ENCODE measurements around the gene AP4B1. TPM values are rescaled to one million over a fixed set of nuclear protein-coding genes. Genes with fewer than 3 reads are reported as not detected.

Gene AP4B1
- 178 and 192 TPM in 2 replicates for polyA plus RNA-seq
- polyA minus RNA-seq: 48.3 and 49.7 TPM in 2 replicates

DNA sequence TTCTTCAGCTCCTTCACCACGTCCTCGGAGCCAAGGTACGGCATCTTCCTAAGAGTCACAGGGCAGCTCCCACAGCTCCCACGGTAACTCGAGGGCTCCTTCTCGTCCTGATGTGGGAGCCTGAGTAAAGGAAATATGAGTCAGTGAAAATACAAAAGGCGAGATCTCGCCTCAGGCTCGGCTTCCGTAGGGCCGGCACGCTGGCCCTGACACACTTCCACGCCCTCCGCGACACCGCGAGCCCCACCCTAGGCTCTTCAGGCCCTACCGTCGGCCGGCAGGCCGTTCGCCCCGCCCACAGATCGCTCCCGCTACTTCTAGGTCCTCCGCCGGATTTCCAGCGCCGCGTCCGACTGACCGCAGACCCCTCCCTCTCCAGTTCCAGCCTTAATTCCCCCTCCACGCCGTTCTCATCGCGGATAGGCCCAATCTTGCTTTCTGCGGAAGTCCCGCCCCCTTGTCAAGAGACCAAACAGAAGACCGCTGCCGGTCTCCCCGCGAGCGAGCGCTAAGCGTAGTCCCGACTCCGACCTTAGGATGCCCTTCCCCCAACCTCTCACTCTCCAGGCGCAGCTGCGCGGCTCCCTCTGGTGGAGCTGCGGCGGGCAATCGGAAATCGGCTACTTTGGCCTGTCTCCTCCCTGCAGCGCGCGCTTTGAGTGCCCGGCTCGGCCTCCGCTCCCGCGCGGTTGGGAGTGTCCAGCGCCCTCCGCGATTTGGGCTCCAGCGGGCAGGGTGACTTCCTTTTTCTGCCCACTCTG lies at the start of gene AP4B1, which contains the start of gene DCLRE1B:
AP4B1 (minus strand) TSS at position 126 of the 761 bp plus-strand sequence; CDS start at position 44, 82 bp downstream.
DCLRE1B (plus strand) TSS at position 653 of the 761 bp plus-strand sequence. CDS start 261 bp downstream, outside the sequence.
- TF ChIP-seq EZH2 (IDR thresholded peaks at IDR 0.05; ENCODE audit: borderline replicate concordance, insufficient read depth, low read length, poor library complexity, severe bottlenecking) (no peak), MXI1 (conservative IDR thresholded peaks at IDR 0.05; ENCODE audit: poor library complexity, severe bottlenecking) (peak; percentile 84), TAF1 (IDR thresholded peaks at IDR 0.05; ENCODE audit: low read depth) (peak; percentile 61), SMC3 (conservative IDR thresholded peaks at IDR 0.05; ENCODE audit: poor library complexity) (peak; percentile 76), EP300 (conservative IDR thresholded peaks at IDR 0.05; ENCODE audit: poor library complexity, severe bottlenecking) (peak; percentile 82), RAD21 (conservative IDR thresholded peaks at IDR 0.05) (peak; percentile 72), POLR2AphosphoS5 (IDR thresholded peaks at IDR 0.05) (peak; percentile 78)
- TF ChIP-seq, protein P1, sequence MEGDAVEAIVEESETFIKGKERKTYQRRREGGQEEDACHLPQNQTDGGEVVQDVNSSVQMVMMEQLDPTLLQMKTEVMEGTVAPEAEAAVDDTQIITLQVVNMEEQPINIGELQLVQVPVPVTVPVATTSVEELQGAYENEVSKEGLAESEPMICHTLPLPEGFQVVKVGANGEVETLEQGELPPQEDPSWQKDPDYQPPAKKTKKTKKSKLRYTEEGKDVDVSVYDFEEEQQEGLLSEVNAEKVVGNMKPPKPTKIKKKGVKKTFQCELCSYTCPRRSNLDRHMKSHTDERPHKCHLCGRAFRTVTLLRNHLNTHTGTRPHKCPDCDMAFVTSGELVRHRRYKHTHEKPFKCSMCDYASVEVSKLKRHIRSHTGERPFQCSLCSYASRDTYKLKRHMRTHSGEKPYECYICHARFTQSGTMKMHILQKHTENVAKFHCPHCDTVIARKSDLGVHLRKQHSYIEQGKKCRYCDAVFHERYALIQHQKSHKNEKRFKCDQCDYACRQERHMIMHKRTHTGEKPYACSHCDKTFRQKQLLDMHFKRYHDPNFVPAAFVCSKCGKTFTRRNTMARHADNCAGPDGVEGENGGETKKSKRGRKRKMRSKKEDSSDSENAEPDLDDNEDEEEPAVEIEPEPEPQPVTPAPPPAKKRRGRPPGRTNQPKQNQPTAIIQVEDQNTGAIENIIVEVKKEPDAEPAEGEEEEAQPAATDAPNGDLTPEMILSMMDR (IDR thresholded peaks at IDR 0.05; ENCODE audit: poor library complexity, severe bottlenecking): peak; percentile 80
- TF ChIP-seq, protein P2, sequence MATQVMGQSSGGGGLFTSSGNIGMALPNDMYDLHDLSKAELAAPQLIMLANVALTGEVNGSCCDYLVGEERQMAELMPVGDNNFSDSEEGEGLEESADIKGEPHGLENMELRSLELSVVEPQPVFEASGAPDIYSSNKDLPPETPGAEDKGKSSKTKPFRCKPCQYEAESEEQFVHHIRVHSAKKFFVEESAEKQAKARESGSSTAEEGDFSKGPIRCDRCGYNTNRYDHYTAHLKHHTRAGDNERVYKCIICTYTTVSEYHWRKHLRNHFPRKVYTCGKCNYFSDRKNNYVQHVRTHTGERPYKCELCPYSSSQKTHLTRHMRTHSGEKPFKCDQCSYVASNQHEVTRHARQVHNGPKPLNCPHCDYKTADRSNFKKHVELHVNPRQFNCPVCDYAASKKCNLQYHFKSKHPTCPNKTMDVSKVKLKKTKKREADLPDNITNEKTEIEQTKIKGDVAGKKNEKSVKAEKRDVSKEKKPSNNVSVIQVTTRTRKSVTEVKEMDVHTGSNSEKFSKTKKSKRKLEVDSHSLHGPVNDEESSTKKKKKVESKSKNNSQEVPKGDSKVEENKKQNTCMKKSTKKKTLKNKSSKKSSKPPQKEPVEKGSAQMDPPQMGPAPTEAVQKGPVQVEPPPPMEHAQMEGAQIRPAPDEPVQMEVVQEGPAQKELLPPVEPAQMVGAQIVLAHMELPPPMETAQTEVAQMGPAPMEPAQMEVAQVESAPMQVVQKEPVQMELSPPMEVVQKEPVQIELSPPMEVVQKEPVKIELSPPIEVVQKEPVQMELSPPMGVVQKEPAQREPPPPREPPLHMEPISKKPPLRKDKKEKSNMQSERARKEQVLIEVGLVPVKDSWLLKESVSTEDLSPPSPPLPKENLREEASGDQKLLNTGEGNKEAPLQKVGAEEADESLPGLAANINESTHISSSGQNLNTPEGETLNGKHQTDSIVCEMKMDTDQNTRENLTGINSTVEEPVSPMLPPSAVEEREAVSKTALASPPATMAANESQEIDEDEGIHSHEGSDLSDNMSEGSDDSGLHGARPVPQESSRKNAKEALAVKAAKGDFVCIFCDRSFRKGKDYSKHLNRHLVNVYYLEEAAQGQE (IDR thresholded peaks at IDR 0.05; ENCODE audit: borderline replicate concordance): peak; percentile 33
- H3K9ac ChIP-seq (ENCODE audit: low read length): peak within 1 kb of the TSS; percentile 90
- H3F3A ChIP-seq (ENCODE audit: insufficient read depth, low read length, poor library complexity, severe bottlenecking): peaks cover 6% of the 10 kb centered on the region
- H3K9me2 ChIP-seq (ENCODE audit: insufficient read depth, low read length): no peaks in the 10 kb centered on the region
- peaks cover 13% of the 10 kb centered on the region for H3K79me2 ChIP-seq (replicated peaks; ENCODE audit: insufficient read depth, low read length)
- peak within 1 kb of the TSS; percentile 88 for H2AFZ ChIP-seq (ENCODE audit: low read depth, low read length)
- H3K27me3 ChIP-seq (ENCODE audit: insufficient read depth, low read depth, low read length): no peaks in the 10 kb centered on the region
- no peaks in the 10 kb centered on the region for H3K36me3 ChIP-seq (ENCODE audit: insufficient read depth, low read length)
- peak within 1 kb of the TSS; percentile 85 for H3K4me2 ChIP-seq (ENCODE audit: low read length)
- H3K27ac ChIP-seq (ENCODE audit: low read length): peak within 1 kb of the TSS; percentile 94
- peak within 1 kb of the TSS; percentile 93 for H3K4me3 ChIP-seq (ENCODE audit: low read length)
- H4K20me1 ChIP-seq (ENCODE audit: insufficient read depth): no peaks in the 10 kb centered on the region
- H3K9me3 ChIP-seq (ENCODE audit: low read length): no peaks in the 10 kb centered on the region

DNA sequence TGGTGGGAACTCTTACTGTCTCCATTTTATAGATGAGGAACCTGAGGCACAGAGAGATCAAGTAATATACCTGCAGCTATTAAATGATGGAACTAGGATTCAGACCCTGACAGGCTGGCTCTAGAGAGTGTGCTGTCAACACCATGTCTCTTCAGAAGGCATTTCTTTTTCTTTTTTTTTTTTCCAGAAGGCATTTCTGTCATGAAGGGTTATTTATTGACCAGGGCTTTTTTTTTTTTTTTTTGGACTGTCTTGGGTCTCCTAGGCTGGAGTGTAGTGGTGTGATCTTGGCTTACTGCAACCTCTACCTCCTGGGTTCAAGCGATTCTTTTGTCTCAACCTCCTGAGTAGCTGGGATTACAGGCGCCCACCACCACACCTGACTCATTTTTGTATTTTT lies 47.1 kb upstream of the AP4B1 start:
- H3K4me2 ChIP-seq (ENCODE audit: low read length): no peak overlapping the region
- no peak for TF ChIP-seq POLR2AphosphoS5 (IDR thresholded peaks at IDR 0.05)
- H3K79me2 ChIP-seq (replicated peaks; ENCODE audit: insufficient read depth, low read length): no peaks in the 10 kb centered on the region
- peaks cover 4% of the 10 kb centered on the region for H3K36me3 ChIP-seq (ENCODE audit: insufficient read depth, low read length)
- no peak overlapping the region for H3K4me3 ChIP-seq (ENCODE audit: low read length)
- no peak overlapping the region for H2AFZ ChIP-seq (ENCODE audit: low read depth, low read length)
- no peaks in the 10 kb centered on the region for H3K9me3 ChIP-seq (ENCODE audit: low read length)
- H3K9ac ChIP-seq (ENCODE audit: low read length): no peak overlapping the region
- no peaks in the 10 kb centered on the region for H3F3A ChIP-seq (ENCODE audit: insufficient read depth, low read length, poor library complexity, severe bottlenecking)
- H3K9me2 ChIP-seq (ENCODE audit: insufficient read depth, low read length): no peaks in the 10 kb centered on the region
- H4K20me1 ChIP-seq (ENCODE audit: insufficient read depth): no peaks in the 10 kb centered on the region
- H3K27ac ChIP-seq (ENCODE audit: low read length): no peak overlapping the region
- no peaks in the 10 kb centered on the region for H3K27me3 ChIP-seq (ENCODE audit: insufficient read depth, low read depth, low read length)

All from neural cell (in vitro differentiated cells).